ENCODE results near the gene TAS2R39. TPM values are rescaled to one million over a fixed set of nuclear protein-coding genes. Genes with fewer than 3 reads are reported as not detected.
"Not testable (repeated sequence)": the region's sequence is repeated elsewhere in the genome, so short reads cannot be mapped to it uniquely, and the experiment has no call there.

The TAS2R39 gene
- total RNA-seq: not detected
- long read RNA-seq: 0 reads

DNA sequence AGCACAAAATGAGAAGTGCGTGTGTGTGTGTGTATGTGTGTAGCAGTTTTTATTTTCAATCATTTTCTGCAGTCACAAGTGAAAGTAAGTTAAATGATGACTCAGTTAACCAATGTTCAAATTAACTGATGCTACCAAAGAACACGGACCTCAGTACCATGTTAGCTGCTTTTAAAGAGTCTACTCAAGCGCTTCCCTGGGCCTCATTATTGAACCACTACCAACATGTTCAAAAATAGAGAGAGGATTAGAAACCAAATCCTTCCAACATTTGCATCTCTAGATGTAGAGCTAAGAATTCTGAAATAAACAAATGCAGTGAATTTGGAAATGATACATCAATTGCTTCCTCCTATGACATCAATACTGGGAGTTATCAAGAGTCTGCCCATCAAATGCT lies at the start of gene TAS2R39:
Gene TAS2R39, plus strand, starts transcription at position 396 of the 400 bp plus-strand sequence. Its CDS starts 0 bp downstream, at position 396.
- peaks cover 6% of the 10 kb centered on the region for H3K9me3 ChIP-seq
- TF ChIP-seq, protein P1, sequence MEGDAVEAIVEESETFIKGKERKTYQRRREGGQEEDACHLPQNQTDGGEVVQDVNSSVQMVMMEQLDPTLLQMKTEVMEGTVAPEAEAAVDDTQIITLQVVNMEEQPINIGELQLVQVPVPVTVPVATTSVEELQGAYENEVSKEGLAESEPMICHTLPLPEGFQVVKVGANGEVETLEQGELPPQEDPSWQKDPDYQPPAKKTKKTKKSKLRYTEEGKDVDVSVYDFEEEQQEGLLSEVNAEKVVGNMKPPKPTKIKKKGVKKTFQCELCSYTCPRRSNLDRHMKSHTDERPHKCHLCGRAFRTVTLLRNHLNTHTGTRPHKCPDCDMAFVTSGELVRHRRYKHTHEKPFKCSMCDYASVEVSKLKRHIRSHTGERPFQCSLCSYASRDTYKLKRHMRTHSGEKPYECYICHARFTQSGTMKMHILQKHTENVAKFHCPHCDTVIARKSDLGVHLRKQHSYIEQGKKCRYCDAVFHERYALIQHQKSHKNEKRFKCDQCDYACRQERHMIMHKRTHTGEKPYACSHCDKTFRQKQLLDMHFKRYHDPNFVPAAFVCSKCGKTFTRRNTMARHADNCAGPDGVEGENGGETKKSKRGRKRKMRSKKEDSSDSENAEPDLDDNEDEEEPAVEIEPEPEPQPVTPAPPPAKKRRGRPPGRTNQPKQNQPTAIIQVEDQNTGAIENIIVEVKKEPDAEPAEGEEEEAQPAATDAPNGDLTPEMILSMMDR (IDR thresholded peaks at IDR 0.05): no peak
- no peak for ATAC-seq
- H3K4me1 ChIP-seq: no peaks in the 10 kb centered on the region
- H3K27me3 ChIP-seq: peaks cover 3% of the 10 kb centered on the region
- DNase-seq: no peak
- intact Hi-C loops (cut with DNase I): no loop called here
- H3K27ac ChIP-seq: no peak within 1 kb of the TSS
- H3K36me3 ChIP-seq: no peaks in the 10 kb centered on the region
- no peak within 1 kb of the TSS for H3K4me3 ChIP-seq

DNA sequence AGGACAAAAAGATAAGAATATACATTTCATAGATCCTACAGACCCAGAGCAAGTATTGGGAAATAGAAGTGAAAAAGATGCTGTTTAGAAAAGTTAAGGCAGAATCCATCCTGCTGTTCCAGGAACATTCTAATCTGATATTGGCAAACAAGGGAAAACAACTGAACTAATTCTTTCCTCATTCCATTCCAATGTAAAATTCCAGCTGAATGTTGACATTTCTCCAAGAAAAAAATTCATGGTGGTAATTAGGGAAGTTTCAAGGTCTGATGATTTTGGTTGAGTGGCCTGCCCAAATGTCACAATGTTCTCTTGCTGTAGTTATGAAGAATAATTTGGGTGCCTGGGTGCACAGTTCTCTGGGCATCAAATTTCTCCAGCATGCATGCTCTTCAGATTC lies 36.1 kb upstream of the TAS2R39 start:
- no peaks in the 10 kb centered on the region for H3K27me3 ChIP-seq
- no peak overlapping the region for H3K4me3 ChIP-seq
- no peaks in the 10 kb centered on the region for H3K9me3 ChIP-seq
- TF ChIP-seq, protein P1 (IDR thresholded peaks at IDR 0.05): no peak
- ATAC-seq (no peak), DNase-seq (no peak)
- H3K36me3 ChIP-seq: no peaks in the 10 kb centered on the region
- H3K27ac ChIP-seq: no peak overlapping the region
- intact Hi-C loops (cut with DNase I): no loop called here
- no peaks in the 10 kb centered on the region for H3K4me1 ChIP-seq

DNA sequence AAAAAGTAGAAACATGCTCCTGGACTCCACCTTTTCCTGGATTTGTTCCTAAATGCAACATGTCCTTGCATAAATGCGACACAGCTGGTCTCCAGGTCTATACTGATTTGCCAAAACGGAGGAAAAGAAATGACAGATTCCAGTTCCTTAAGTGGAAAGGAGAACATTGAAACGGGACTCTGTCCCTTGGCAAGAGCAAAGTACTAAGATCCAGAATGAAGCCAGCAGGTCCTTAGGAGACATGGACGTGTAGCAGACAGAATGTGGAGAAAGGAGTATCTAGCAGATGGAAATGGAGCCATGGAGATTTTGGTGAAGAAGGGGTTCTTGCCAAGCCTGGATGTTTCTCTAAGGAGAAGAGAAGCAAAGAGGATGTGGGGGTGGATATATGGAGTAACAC lies 35.2 kb upstream of the TAS2R39 start:
- Histone ChIP-seq H3K27me3 (no peaks in the 10 kb centered on the region), H3K4me3 (no peak overlapping the region), H3K27ac (no peak overlapping the region), H3K9me3 (no peaks in the 10 kb centered on the region), H3K36me3 (no peaks in the 10 kb centered on the region), H3K4me1 (no peaks in the 10 kb centered on the region)
- DNase-seq (no peak), ATAC-seq (no peak)
- intact Hi-C loops (cut with DNase I): no loop called here
- TF ChIP-seq, protein P1 (IDR thresholded peaks at IDR 0.05): no peak

DNA sequence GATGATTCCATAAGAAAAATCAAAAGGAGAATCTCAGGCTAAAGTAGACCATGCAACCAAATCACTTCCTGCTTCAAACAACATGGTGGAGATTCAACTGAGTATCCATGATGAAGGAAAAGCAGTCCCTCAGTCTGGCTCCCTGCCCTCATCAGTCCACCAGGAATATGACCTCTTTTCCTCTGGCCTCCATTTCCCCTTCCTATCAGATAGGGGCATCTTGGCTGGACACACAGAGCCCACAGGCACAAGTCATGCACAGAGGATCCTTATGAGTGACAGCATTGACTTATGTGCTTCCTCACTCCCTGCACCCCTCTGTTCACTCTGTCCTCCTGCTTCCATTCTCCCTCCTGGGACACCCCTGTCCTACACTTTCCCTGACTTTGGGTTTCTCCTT lies 34.6 kb upstream of the TAS2R39 start:
- Histone ChIP-seq H3K27me3 (no peaks in the 10 kb centered on the region), H3K27ac (no peak overlapping the region), H3K9me3 (no peaks in the 10 kb centered on the region), H3K4me3 (no peak overlapping the region), H3K4me1 (no peaks in the 10 kb centered on the region), H3K36me3 (no peaks in the 10 kb centered on the region)
- DNase-seq: no peak
- ATAC-seq: no peak
- intact Hi-C loops (cut with DNase I): no loop called here
- TF ChIP-seq, protein P1 (IDR thresholded peaks at IDR 0.05): no peak

DNA sequence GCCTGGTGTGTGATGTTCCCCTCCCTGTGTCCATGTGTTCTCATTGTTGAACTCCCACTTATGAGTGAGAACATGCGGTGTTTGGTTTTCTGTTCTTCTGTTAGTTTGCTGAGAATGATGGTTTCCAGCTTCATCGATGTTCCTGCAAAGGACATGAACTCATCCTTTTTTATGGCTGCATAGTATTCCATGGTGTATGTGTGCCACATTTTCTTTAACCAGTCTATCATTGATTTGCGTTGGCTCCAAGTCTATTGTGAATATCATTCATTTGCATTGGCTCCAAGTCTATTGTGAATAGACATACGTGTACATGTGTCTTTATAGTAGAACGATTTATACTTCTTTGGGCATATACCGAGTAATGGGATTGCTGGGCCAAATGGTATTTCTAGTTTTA lies 32.5 kb upstream of the TAS2R39 start:
- H3K9me3 ChIP-seq; ATAC-seq; H3K4me1 ChIP-seq; DNase-seq; H3K27me3 ChIP-seq; H3K36me3 ChIP-seq; H3K27ac ChIP-seq; intact Hi-C loops (cut with DNase I); H3K4me3 ChIP-seq: not testable (repeated sequence)

DNA sequence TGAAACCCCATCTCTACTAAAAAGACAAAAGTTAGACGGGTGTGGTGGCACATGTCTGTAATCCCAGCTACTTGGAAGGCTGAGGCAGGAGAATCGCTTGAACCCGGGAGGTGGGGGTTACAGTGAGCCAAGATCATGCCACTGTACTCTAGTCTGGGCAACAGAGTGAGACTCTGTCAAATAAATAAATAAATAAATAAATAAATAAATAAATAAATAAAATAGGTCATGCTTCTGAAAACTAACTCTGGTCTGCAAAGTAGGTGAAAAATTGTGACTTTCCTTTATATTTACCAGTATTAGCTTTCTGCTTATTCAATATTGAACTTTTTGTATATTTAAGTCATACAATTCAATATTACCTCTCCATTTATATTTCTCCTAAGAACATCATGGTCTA lies 24.6 kb upstream of the TAS2R39 start:
- H3K27me3 ChIP-seq; intact Hi-C loops (cut with DNase I); DNase-seq; ATAC-seq; H3K4me1 ChIP-seq; H3K27ac ChIP-seq; H3K9me3 ChIP-seq; H3K36me3 ChIP-seq; H3K4me3 ChIP-seq: not testable (repeated sequence)

DNA sequence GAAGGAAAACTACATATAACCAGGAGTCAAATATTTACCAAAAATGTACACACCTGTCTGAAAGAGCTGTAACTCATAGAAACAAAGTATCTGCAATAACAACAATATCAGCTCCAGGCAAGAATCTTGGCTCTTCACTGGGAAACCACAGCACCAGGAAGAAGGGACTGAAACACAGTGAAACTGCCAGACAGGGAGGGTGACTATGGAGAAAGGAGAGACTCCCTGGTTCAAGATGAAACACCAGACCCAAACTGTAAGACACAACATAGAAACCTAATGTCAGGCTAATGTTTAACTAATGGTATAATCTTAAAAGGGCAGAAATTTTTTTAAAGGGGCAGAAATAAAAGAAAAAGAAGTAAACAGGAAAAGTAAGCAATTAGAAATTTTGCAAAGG lies 11.5 kb upstream of the TAS2R39 start:
- ATAC-seq (no peak), DNase-seq (no peak)
- Histone ChIP-seq H3K27me3 (no peaks in the 10 kb centered on the region), H3K4me3 (no peak overlapping the region), H3K36me3 (no peaks in the 10 kb centered on the region), H3K9me3 (no peaks in the 10 kb centered on the region), H3K4me1 (no peaks in the 10 kb centered on the region), H3K27ac (no peak overlapping the region)
- intact Hi-C loops (cut with DNase I): no loop called here
- TF ChIP-seq, protein P1 (IDR thresholded peaks at IDR 0.05): no peak
